Activated T-helper 1 cell treated with Interleukin-2 at 50 U/mL for 16 hours (primary cell): ENCODE measurements around the gene RALGAPA2.

Experiments
- DNase-seq: peaks from one replicate; pipeline ENCODE4 v3.0.0-alpha.2; 2020; ENCODE audit warnings: low read depth

The RALGAPA2 gene

GRCh38 chr20:20497242-20497978, 215.0 kb downstream of the RALGAPA2 start:
- no peak for DNase-seq

DNA sequence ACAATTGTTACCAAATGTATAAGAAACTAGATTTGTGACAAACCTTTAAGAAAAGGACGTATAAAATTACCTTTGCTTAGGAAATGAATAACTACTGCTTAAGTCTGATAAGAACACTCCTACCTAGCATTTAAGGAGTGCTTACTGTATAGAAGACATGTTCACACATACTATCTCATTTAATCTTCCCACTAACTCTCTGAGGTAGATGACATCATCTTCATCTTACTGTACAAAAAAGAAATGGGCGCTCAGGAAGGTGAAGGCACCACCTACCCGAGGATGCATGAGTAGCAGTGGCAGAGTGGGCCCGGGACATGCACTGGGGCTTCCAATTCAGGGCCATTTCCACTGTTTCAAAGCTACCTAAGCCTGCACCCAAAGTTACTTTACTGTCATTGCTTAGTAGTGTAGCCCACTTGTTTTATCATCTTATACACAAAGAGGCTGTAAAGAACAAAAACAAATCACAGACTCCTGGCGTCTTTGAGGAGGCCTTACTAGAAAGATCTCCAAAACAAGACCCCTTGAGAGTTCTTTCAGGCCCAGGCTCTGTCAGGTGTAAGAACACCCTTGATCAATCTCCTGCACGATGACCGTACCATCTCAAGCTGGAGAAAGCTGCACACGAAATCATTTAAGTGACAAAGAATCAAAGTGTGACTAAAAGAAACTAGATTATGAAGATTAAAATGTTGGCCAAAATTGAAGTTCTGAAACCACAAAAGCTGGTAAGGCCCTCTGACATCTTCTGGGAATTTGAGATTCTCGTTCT, 216.5 kb downstream of the RALGAPA2 start:
- no peak for DNase-seq

DNA sequence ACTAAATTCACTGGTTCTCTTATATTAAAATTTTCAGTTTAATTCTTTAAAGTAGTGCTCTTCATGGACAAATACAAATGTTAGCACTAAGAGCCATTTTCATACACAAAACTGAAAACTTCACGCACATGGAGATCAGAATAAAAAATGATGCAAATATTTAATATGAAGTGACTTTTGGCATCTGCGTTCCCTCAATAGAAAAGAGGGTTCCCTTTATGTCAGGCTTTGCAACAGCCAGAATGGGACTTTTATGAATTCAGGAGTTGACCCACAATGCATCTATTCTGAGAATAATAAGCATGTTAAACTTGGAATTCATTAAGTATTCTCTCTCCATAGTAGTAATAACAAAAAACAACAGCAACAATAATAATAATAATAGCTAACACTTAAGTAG, 218.7 kb downstream of the RALGAPA2 start:
- no peak for DNase-seq

GRCh38 chr20:20492521-20493332, 219.7 kb downstream of the RALGAPA2 start:
- no peak for DNase-seq

DNA sequence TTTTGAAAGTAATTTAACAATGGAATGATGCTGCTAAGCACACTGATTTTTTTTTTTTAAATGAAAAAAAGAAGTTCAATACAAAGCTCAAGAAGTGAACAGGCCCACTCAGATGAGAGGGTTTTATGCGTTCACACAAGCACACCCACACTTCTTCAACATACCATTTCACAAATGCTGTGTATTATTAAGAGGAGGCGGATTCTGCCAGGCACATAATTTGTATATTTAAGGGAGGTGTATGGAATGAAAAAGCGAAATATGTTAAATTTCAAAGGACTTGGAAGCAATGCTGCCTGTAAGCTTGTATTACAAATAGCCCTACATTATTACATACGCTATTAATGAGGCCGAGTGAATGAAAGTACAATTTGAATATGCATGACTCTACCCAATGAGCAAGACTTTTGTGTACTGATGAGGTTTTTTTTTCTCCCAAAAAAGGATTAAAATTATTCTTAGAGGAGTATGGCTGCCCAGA, 220.6 kb downstream of the RALGAPA2 start:
- DNase-seq = no peak

DNA sequence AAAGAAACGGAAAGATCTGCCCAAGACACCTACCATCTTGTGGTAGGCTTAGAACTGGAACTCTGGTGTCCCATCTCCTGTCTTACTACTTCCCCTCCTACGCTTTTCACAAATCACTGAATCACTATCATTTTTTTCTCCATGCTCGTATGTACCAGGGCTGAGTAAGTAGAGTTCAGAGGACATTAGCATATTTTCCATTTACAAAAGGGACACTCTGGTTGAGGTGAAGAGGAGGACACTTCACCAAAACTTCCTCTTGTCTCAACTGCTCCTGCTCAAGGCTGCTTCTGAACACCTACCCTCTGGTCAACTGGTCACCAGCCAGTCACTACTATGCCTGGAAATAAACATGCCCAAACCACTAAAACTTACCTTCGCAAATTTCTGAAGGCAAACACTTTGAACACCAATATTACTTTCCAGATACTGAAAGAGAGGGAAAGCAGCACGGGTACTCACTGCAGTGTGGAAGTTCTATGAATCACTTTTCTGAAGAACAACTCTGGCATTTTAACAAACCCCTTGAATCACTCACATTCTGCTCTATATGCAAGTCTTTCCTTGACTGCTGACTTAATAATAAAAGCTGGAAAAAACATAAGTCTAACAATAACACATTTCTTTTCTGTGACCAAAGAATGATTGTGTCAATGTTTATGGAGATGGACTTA, 221.2 kb downstream of the RALGAPA2 start:
- no peak for DNase-seq

DNA sequence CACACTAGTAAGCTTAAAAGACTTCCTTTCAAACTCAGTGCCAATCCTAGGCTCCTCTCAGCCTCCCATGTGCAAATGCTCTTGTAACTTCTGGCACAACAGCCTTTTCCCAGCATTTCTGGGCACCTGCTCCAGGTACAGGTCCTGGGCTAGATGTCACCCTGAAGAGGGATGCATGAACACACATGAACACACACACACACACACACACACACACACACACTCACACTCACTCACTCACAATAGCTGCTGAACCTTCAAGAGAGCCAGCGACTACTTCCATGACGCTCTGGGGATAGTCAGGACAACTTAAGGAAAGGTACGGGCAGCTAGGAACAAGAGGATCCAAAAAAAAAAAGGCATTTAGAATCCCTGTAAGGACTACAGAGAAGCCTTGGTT, 221.8 kb downstream of the RALGAPA2 start:
- no peak for DNase-seq

GRCh38 chr20:20489648-20490341, 222.6 kb downstream of the RALGAPA2 start:
- DNase-seq = no peak

- DNase-seq = no peak
Observed at GRCh38 chr20:20489054-20489453, 223.4 kb downstream of the RALGAPA2 start.

GRCh38 chr20:20488388-20488787, 224.1 kb downstream of the RALGAPA2 start:
- no peak for DNase-seq

DNA sequence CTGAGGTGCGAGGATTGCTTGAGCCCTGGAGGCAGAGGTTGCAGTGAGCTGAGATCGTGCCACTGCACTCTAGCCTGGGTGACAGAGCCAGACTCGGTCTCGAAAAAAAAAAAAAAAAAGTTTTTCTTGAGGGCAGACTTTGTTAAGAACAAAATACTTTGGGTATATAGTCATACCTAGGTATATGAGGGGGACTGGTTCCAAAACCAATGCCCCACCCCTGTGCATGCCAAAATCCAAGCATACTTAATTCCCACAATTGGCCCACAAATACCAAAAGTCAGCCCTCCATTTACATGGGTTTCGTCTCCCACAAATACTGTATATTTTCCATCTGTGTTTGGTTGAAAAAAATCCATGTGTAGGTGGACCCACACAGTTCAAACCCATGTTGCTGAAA, 224.6 kb downstream of the RALGAPA2 start:
- DNase-seq = no peak

DNA sequence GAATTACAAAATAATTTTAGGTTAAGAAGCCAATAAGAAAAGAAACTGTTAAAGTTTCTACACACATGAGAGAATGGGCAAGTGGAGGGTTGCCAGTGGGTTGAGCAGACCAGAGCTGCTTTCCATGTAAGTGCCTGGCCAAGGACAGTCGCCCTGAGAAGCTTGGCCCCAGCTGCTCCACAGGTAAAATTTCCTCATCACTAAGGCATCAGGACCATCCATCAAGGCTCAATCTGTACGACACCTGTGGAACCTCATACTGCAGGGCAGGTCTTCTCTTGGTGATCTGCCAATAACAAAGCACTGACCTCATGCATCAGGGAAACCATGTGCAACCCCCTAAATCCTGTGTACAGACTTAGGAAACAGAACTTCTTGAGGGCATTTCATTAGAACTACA, 229.1 kb downstream of the RALGAPA2 start:
- no peak for DNase-seq

DNA sequence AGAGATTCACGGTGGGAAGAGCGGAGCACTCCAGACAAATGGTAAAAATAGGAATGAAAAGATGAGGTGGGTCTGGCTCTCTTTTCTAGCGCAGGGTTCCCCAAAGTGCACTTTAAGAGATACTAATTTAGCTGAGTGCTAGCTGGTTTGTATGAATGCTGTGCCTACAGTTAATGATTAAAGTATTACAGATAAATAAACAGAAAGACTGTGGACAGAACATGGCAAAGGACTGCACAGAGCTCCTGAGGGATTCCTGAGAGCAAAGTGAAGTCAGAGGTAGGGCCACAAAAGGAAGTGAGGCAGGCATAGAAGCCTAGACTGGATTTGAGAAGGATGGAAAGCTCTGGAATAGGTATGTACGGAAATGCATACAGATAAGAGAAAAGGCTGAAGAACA, 230.0 kb downstream of the RALGAPA2 start:
- no peak for DNase-seq

DNA sequence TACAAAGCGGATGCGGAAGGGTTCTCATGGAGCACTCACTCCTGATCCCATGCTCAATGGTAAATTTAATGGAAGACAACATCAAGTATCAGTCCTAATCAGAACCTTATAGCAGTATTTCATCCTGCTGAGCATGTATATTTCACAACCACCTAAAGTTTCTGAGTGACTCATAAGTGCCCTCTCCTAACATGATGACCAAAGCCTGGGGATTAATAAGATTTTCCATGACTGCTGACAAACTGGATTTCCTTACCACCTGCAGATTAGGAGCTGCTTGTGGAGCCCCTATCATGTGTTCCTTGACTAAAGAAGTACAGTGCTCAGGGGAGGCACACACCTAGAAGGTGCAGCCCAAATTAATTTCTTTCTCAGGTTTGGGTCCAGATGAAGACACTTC, 231.8 kb downstream of the RALGAPA2 start:
- DNase-seq = no peak

DNA sequence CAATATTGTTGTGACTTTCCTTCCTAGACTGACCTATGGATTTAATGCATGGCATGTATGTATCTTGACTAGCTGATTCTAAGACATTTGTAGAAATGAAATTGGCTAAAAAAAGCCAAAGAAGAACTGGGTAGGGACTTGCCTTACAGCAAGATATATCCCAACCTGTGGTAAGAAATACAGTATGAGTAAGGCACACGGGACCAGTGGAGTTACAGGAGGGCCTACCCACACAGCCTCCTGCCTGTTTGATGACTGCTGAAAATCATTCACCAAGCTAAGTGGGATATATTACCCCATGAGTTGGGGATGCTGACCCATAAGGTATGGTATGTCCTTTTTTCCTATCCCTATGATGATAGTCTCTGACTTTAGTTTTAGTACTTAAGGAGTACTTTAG, 232.3 kb downstream of the RALGAPA2 start:
- DNase-seq = no peak

DNA sequence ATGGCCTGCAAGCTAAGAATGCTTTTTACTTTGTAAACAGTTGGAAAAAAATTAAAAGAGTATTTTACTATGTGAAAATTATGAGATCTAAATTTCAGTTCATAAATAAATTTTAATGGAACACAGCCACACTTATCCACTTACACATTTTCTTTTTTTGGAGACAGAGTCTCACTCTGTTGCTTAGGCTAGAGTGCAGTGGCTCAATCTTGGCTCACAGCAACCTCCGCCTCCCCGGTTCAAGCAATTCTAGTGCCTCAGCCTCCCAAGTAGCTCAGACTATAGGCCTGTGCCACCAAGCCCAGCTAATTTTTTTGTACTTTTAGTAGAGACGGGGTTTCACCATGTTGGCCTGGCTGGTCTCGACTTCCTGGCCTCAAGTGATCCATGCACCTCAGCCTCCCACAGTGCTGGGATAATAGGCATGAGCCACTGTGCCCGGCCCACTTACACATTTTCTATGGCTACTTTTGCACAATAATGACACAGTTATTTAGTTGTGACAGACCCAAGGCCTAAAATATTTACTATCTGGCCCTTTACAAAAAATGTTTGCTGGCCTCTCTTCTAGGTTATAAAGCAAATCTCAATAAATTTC, 234.9 kb downstream of the RALGAPA2 start:
- no peak for DNase-seq

- no peak for DNase-seq
Observed at GRCh38 chr20:20476504-20476903, 235.9 kb downstream of the RALGAPA2 start.

DNA sequence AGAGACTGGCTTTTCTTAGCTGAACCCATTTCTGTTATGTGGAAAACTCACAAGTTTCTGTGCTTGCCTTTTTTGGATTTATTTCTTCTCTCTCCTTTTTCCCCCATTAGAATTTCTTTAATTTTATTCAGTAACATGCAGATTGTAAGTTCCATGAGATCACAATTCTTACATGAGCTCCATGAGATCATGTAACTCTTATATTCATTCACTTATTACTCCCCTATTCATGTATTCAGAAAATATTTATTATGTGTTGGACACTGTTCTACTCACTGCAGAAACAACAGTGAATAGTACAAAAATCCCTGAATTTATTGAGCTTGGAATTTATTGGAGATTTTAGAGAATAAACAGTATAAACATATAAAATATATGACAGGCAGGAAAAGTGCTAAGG, 238.8 kb downstream of the RALGAPA2 start:
- no peak for DNase-seq

- no peak for DNase-seq
Observed at GRCh38 chr20:20472684-20473274, 239.7 kb downstream of the RALGAPA2 start.

- no peak for DNase-seq
Observed at GRCh38 chr20:20466341-20466879, 246.0 kb downstream of the RALGAPA2 start.
